Measurements from ENCODE around the gene PRKN.

PRKN gene

GRCh38 chr6:161407115-161407514, 1320.5 kb downstream of the PRKN start (continued):
- TF ChIP-seq ZNF175 (tag by site-specific recombination; IDR thresholded peaks at IDR 0.05) (no peak), ZFP3 (tag by site-specific recombination; IDR thresholded peaks at IDR 0.05; ENCODE audit: low read depth) (no peak)

DNA sequence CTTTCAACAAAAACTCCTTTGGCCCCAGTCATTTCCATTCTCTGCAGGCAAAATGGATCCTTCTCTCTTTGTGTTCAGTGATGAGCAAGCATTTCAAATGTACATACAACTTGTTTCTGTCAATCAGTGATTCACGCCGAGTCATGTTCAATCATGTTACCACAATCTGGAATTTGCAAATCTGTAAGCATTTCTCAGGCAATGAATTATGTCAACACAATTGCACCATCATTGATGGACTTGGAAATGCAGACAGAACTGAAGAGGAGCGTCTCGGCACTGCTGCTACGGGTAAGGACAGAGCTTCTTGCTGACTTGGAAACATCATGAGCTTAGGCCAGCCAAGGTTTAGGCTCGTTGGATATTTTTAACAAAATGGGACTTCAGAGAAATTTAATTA, 1320.9 kb downstream of the PRKN start:
- Histone ChIP-seq H3K27ac (ENCODE audit: extremely low read depth, low read depth, low read length) (no peak overlapping the region), H3K9me3 (ENCODE audit: control insufficient read depth, insufficient read depth, low read depth, low read length) (no peaks in the 10 kb centered on the region), H3K4me1 (ENCODE audit: control insufficient read depth, insufficient read depth, low read length) (no peaks in the 10 kb centered on the region), H3K4me3 (ENCODE audit: low read depth, low read length) (no peak overlapping the region), H3K36me3 (ENCODE audit: control insufficient read depth in 2 of 2, insufficient read depth in 1 of 2, low read length in 2 of 2) (no peaks in the 10 kb centered on the region)
- ChIA-PET CTCF (interaction anchor here (0.5 to 5.0 kb wide), 4 partner anchors 11 to 23 kb away, joined by 3 to 37 read pairs (median 6); no protein-coding TSS in a partner anchor), POLR2A (no interaction called here)
- no peak for TF ChIP-seq ZNF549 (tag by site-specific recombination; IDR thresholded peaks at IDR 0.05)
- no peak for TF ChIP-seq KLF9 (tag by site-specific recombination; IDR thresholded peaks at IDR 0.05; ENCODE audit: low read depth)
- no peak for TF ChIP-seq ZNF621 (tag by site-specific recombination; IDR thresholded peaks at IDR 0.05)
- no peak for TF ChIP-seq SCRT2 (tag by site-specific recombination; IDR thresholded peaks at IDR 0.05)
- no peak for TF ChIP-seq ZNF510 (tag by site-specific recombination; IDR thresholded peaks at IDR 0.05; ENCODE audit: insufficient replicate concordance)
- no peak for TF ChIP-seq ZEB2 (tag by site-specific recombination; IDR thresholded peaks at IDR 0.05)
- no peak for TF ChIP-seq ZNF843 (tag by site-specific recombination; IDR thresholded peaks at IDR 0.05)
- TF ChIP-seq KLF7 (tag by site-specific recombination; IDR thresholded peaks at IDR 0.05; ENCODE audit: borderline replicate concordance) = no peak
- no peak for TF ChIP-seq ZNF311 (tag by site-specific recombination; IDR thresholded peaks at IDR 0.05; ENCODE audit: borderline replicate concordance)
- TF ChIP-seq, protein P1, sequence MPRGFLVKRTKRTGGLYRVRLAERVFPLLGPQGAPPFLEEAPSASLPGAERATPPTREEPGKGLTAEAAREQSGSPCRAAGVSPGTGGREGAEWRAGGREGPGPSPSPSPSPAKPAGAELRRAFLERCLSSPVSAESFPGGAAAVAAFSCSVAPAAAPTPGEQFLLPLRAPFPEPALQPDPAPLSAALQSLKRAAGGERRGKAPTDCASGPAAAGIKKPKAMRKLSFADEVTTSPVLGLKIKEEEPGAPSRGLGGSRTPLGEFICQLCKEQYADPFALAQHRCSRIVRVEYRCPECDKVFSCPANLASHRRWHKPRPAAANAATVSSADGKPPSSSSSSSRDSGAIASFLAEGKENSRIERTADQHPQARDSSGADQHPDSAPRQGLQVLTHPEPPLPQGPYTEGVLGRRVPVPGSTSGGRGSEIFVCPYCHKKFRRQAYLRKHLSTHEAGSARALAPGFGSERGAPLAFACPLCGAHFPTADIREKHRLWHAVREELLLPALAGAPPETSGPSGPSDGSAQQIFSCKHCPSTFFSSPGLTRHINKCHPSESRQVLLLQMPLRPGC (tag by site-specific recombination; IDR thresholded peaks at IDR 0.05) = no peak
- TF ChIP-seq SP3 (tag by site-specific recombination; IDR thresholded peaks at IDR 0.05) = no peak
- TF ChIP-seq, protein P2, sequence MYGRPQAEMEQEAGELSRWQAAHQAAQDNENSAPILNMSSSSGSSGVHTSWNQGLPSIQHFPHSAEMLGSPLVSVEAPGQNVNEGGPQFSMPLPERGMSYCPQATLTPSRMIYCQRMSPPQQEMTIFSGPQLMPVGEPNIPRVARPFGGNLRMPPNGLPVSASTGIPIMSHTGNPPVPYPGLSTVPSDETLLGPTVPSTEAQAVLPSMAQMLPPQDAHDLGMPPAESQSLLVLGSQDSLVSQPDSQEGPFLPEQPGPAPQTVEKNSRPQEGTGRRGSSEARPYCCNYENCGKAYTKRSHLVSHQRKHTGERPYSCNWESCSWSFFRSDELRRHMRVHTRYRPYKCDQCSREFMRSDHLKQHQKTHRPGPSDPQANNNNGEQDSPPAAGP (tag by site-specific recombination; IDR thresholded peaks at IDR 0.05) = no peak
- TF ChIP-seq PRDM4 (tag by site-specific recombination; IDR thresholded peaks at IDR 0.05) = no peak
- TF ChIP-seq FEZF1 (tag by site-specific recombination; IDR thresholded peaks at IDR 0.05) = no peak
- TF ChIP-seq KLF8 (tag by site-specific recombination; IDR thresholded peaks at IDR 0.05) = no peak
- no peak for TF ChIP-seq ZNF544 (tag by site-specific recombination; IDR thresholded peaks at IDR 0.05)
- no peak for TF ChIP-seq TRIM28 (IDR thresholded peaks at IDR 0.05; ENCODE audit: borderline replicate concordance, low read length)
- no peak for TF ChIP-seq HOXC10 (CRISPR knock-in tag; IDR thresholded peaks at IDR 0.05)
- TF ChIP-seq ZNF26 (tag by site-specific recombination; IDR thresholded peaks at IDR 0.05) = no peak
